Ovary (tissue), 3 donors: Measurements from ENCODE around the gene CPA1.

Experiments
- CTCF ChIP-seq, 3 donors: fragments of 450-650 bp in 2 of 3; fragments of 200-600 bp in 1 of 3; IDR thresholded peaks; one replicate each; pipeline versions ENCODE4 v1.5.1 to v1.8.0; 2016 to 2022; ENCODE audit warnings: antibody characterized with exemption in 3 of 3, mild to moderate bottlenecking in 1 of 3
- EP300 ChIP-seq: sonication (generic); formaldehyde crosslinking; IDR thresholded peaks from one replicate; pipeline ENCODE4 v1.6.1; 2017; ENCODE audit warnings: antibody characterized with exemption
- POLR2A ChIP-seq: fragments of 450-650 bp; IDR thresholded peaks from one replicate; pipeline ENCODE4 v1.6.1; 2017; ENCODE audit warnings: antibody characterized with exemption, mild to moderate bottlenecking, moderate library complexity
- donor health status: DM: no; HTN: no; CAD: no.

DNA sequence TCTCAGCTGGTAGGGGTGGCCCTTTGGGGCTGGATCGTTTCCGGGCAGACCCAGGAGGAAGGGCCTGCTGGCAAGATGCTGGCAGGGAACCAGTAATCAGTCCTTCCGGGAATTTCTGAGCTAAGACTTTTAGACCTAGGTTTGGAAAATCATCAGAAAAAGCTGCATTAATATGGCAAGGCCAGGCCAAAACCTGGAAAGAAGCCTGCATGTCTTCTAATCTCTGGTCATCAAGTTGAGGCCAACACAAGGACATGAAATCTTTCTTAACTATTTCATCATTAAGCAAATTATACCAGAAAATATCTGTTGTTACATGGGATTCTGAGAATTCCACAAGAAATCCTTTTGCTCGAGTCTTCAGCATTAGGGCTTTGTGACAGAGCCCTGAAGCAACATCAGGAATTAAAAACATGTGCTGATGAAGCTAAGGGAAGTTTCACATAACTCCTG, 19.9 kb downstream of the CPA1 start:
- TF ChIP-seq CTCF (IDR thresholded peaks at IDR 0.05) = no peak
- no peak for TF ChIP-seq POLR2A
- no peak for TF ChIP-seq EP300
